ENCODE measurements around the gene ENOPH1.

DNA sequence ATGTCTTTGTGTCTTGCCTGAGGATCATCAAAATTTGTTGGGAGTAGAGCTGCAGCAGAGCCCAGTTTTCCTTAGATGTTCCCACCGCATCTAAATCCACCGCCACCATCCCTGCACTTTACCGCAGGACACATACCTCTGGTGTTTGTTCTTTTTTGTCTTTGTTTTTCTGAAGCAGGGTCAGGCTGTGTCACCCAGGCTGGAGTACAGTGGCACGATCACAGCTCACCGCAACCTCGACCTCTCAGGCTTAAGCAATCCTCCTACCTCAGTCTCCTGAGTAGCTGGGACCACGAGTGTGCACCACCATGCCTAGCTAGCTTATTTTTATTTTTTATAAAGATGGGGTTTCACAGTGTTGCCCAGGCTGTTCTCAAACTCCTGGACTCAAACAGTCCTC is 4.6 kb downstream of the ENOPH1 start:
- TF ChIP-seq, protein P1, sequence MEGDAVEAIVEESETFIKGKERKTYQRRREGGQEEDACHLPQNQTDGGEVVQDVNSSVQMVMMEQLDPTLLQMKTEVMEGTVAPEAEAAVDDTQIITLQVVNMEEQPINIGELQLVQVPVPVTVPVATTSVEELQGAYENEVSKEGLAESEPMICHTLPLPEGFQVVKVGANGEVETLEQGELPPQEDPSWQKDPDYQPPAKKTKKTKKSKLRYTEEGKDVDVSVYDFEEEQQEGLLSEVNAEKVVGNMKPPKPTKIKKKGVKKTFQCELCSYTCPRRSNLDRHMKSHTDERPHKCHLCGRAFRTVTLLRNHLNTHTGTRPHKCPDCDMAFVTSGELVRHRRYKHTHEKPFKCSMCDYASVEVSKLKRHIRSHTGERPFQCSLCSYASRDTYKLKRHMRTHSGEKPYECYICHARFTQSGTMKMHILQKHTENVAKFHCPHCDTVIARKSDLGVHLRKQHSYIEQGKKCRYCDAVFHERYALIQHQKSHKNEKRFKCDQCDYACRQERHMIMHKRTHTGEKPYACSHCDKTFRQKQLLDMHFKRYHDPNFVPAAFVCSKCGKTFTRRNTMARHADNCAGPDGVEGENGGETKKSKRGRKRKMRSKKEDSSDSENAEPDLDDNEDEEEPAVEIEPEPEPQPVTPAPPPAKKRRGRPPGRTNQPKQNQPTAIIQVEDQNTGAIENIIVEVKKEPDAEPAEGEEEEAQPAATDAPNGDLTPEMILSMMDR (IDR thresholded peaks at IDR 0.05): no peak
- TF ChIP-seq CREM (CRISPR knock-in tag; IDR thresholded peaks at IDR 0.05) (no peak), CBFB (CRISPR knock-in tag; IDR thresholded peaks at IDR 0.05; ENCODE audit: low read depth) (no peak), TEAD4 (CRISPR knock-in tag; IDR thresholded peaks at IDR 0.05) (no peak), FOXJ3 (CRISPR knock-in tag; IDR thresholded peaks at IDR 0.05; ENCODE audit: borderline replicate concordance) (no peak)

All from WTC11 (cell line).